ENCODE results near the gene BTG3.

Gene BTG3

DNA sequence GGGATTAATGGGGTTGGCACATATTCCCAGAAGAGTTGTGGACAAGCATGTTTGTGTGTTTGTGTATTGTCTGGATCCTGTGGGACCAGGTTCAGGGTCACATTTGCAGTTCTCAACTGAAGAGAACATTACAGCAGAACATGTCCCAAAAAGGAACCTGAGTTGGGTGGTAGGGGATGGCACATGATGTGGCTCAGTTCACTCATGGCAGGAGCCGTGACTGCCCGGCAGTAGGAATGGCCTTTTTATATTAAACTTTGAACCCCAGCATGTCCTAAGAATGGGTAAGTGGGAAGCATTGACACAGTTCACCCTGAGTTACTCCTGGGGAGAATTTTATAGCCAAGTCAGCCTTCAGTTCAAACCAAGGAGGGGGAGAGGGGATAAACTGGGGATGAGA is 58.6 kb downstream of the BTG3 start:
- H3K9ac ChIP-seq (ENCODE audit: low read depth, low read length): no peak overlapping the region
- H3K27me3 ChIP-seq (ENCODE audit: control insufficient read depth, insufficient read depth, low read length): no peaks in the 10 kb centered on the region
- no peak overlapping the region for H3K4me3 ChIP-seq (ENCODE audit: low read depth, low read length)
- no peaks in the 10 kb centered on the region for H3K9me3 ChIP-seq (ENCODE audit: control insufficient read depth, insufficient read depth, low read length)
- H3K4me1 ChIP-seq (ENCODE audit: control insufficient read depth, insufficient read depth, low read length): no peaks in the 10 kb centered on the region
- peaks cover 5% of the 10 kb centered on the region for H3K36me3 ChIP-seq (ENCODE audit: control insufficient read depth, insufficient read depth, low read length)

DNA sequence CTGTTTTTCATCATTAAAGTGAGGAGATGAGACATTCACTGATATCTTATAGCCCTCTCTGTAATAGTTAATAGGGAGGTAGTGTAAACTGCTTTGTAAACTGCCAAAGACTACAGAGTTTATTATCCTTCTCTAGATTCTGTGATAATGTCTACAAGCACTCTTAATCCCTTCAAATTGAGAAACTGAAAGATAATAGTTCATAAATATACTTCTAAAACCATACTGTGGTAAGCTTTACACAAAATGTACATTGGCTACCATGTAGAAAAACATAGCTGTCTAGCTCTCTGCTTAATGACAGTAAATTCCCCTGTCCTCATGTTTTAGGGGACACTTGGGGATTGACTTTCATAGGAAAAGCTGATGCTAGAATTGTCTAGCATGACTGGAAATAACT is 60.3 kb downstream of the BTG3 start:
- no peaks in the 10 kb centered on the region for H3K4me1 ChIP-seq (ENCODE audit: control insufficient read depth, insufficient read depth, low read length)
- no peak overlapping the region for H3K9ac ChIP-seq (ENCODE audit: low read depth, low read length)
- H3K27me3 ChIP-seq (ENCODE audit: control insufficient read depth, insufficient read depth, low read length): no peaks in the 10 kb centered on the region
- no peak overlapping the region for H3K4me3 ChIP-seq (ENCODE audit: low read depth, low read length)
- H3K36me3 ChIP-seq (ENCODE audit: control insufficient read depth, insufficient read depth, low read length): peaks cover 10% of the 10 kb centered on the region
- H3K9me3 ChIP-seq (ENCODE audit: control insufficient read depth, insufficient read depth, low read length): no peaks in the 10 kb centered on the region

DNA sequence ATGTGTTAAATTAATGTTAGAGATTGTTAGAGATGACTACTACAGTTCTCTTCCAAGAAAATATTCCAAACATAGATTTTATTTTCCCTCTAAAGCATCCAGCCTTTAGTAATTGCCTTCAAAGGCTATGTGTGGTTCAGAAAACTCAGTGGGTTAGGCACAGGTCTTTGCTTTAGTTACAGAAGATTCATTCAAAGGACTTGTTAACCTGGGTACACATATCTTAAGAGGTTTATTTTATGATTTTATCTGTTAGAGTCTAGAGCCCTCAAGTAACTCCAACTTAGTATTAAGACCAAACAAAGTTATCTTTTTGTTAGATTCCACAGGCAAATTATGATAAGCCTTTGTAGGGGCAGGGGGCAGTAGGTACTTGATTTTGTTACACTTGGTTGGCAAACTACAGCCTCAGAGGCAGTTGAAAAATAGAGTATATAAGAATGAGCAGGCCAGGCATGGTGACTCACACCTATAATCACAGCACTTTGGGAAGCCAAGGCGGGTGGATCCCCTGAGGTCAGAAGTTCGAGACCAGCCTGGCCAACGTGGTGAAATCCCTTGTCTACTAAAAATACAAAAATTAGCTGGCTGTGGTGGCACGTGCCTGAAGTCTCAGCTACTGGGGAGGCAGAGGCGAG is 61.9 kb downstream of the BTG3 start:
- Histone ChIP-seq H3K9ac (ENCODE audit: low read depth, low read length) (no peak overlapping the region), H3K4me3 (ENCODE audit: low read depth, low read length) (no peak overlapping the region), H3K36me3 (ENCODE audit: control insufficient read depth, insufficient read depth, low read length) (peaks cover 16% of the 10 kb centered on the region), H3K4me1 (ENCODE audit: control insufficient read depth, insufficient read depth, low read length) (no peaks in the 10 kb centered on the region), H3K27me3 (ENCODE audit: control insufficient read depth, insufficient read depth, low read length) (no peaks in the 10 kb centered on the region), H3K9me3 (ENCODE audit: control insufficient read depth, insufficient read depth, low read length) (no peaks in the 10 kb centered on the region)

DNA sequence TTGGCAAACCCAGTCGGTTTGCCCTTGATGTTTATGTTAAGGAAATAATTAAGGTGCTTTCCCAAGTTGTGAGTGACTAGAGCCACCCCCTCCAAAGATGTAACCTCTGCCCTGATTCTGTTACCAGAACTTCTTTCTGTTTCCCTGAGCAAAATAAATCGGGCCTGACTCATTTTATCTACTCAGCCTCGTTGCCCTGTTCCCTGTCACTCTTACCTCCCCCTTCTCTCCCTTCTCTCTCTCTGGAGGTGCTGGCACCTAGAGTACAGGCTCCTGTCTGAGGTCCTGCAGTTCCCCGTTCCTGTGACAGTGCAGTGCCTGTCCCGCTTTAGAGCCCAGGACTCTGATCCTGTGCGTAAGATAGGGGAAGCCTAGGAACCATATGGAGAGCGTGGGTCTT is 64.4 kb downstream of the BTG3 start:
- Histone ChIP-seq H3K27me3 (ENCODE audit: control insufficient read depth, insufficient read depth, low read length) (no peaks in the 10 kb centered on the region), H3K36me3 (ENCODE audit: control insufficient read depth, insufficient read depth, low read length) (peaks cover 16% of the 10 kb centered on the region), H3K9me3 (ENCODE audit: control insufficient read depth, insufficient read depth, low read length) (no peaks in the 10 kb centered on the region), H3K4me1 (ENCODE audit: control insufficient read depth, insufficient read depth, low read length) (peaks cover 8% of the 10 kb centered on the region), H3K9ac (ENCODE audit: low read depth, low read length) (no peak overlapping the region), H3K4me3 (ENCODE audit: low read depth, low read length) (no peak overlapping the region)

DNA sequence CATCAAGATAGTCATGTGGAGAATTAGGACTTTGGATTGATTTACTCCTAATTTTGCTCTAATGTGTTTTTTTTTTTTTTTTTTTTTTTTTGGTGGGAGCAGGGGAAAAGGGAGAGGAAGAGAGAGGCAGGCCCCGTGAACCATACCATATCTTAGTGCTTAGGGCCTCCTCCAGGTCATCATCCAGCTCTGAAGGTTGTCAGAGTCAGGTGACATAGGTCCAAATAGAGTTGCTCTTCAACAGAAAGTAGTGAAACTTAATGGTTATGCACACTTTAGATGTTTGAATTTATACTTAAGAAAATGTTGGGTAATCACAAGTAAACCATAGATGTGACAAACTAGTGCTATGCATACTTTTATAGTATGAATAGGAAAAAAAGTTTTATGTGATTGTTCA is 67.7 kb downstream of the BTG3 start:
- no peaks in the 10 kb centered on the region for H3K9me3 ChIP-seq (ENCODE audit: control insufficient read depth, insufficient read depth, low read length)
- no peaks in the 10 kb centered on the region for H3K27me3 ChIP-seq (ENCODE audit: control insufficient read depth, insufficient read depth, low read length)
- peaks cover 8% of the 10 kb centered on the region for H3K4me1 ChIP-seq (ENCODE audit: control insufficient read depth, insufficient read depth, low read length)
- peaks cover 16% of the 10 kb centered on the region for H3K36me3 ChIP-seq (ENCODE audit: control insufficient read depth, insufficient read depth, low read length)
- H3K9ac ChIP-seq (ENCODE audit: low read depth, low read length): no peak overlapping the region
- no peak overlapping the region for H3K4me3 ChIP-seq (ENCODE audit: low read depth, low read length)

Data from iPS-15b (cell line).